H1 (cell line): ENCODE measurements around the gene SHC1. TPM values are rescaled to one million over a fixed set of nuclear protein-coding genes. Genes with fewer than 3 reads are reported as not detected.

Source experiments
- ATF2 ChIP-seq: IDR thresholded peaks from 2 replicates; pipeline ENCODE4 v1.6.1; 2012; ENCODE audit warnings: low read length, inconsistent platforms
- BRCA1 ChIP-seq: IDR thresholded peaks from 2 replicates; pipeline ENCODE4 v1.6.1; 2012; ENCODE audit warnings: low read depth, low read length, improper control_type of control experiment
- CBX5 ChIP-seq: fragments of 300-800, 300-1000 bp; sonication (generic); IDR thresholded peaks from 2 replicates; pipeline ENCODE4 v1.7.1; 2016; ENCODE audit warnings: antibody characterized with exemption, low read length, low read depth
- CTCF ChIP-seq, 3 experiments: IDR thresholded peaks; 1 replicate in 2 of 3; 2 replicates in 1 of 3; pipeline versions ENCODE4 v1.5.1 to v1.6.1; 2011; ENCODE audit warnings: low read length in 3 of 3, mild to moderate bottlenecking in 3 of 3, inconsistent platforms in 2 of 3, low read depth in 1 of 3, moderate library complexity in 1 of 3; ENCODE audit not compliant: insufficient read depth in 1 of 3; ENCODE audit errors: control extremely low read depth in 1 of 3
- KDM5A ChIP-seq: fragments of 200-600 bp; IDR thresholded peaks from 2 replicates; pipeline ENCODE4 v1.7.1; 2012; ENCODE audit warnings: mild to moderate bottlenecking, low read length, inconsistent platforms, mixed read lengths
- MAX ChIP-seq: IDR thresholded peaks from 2 replicates; pipeline ENCODE4 v1.6.1; 2012; ENCODE audit warnings: inconsistent platforms
- SP2 ChIP-seq: IDR thresholded peaks from 2 replicates; pipeline ENCODE4 v1.6.1; 2012; ENCODE audit warnings: mild to moderate bottlenecking, low read length, inconsistent platforms
- ZNF274 ChIP-seq: IDR thresholded peaks from 2 replicates; pipeline ENCODE4 v1.7.0; 2012; ENCODE audit warnings: low read length, borderline replicate concordance; ENCODE audit errors: extremely low read depth
- polyA plus RNA-seq, 7 experiments: library from polyadenylated mRNA; depleted of rRNA in 3 of 7; stranded (reverse) in 5 of 7; unstranded in 2 of 7; fragments of >200 nt in 5 of 7; fragments of 200-250 nt in 2 of 7; gene quantifications; 1 replicate in 5 of 7; 2 replicates in 1 of 7; 4 replicates in 1 of 7; pipeline versions ENCODE4 v1.2.1 to v1.2.3, GENCODE V29; 2011 to 2013; ENCODE audit warnings: missing spikeins in 2 of 7, mixed read lengths in 2 of 7
- total RNA-seq: library from RNA; stranded (reverse); fragmentation: NEBNext Ultra II Directional; extraction: Animal tissue kit (Norgen Biotek cat#: 25700); gene quantifications from 2 replicates; pipeline ENCODE4 v1.2.1, GENCODE V29; 2021

SHC1 gene
- total and polyA plus RNA-seq, 2 of the 8 experiments (the other 6 are each of a cell fraction or from before 2014, with no cell fraction given) = 177 to 212 TPM

- TF ChIP-seq ZNF274 (no peak), CBX5 (no peak), BRCA1 (no peak), KDM5A (no peak), CTCF (IDR thresholded peaks at IDR 0.05; ENCODE audit: control extremely low read depth in 1 of 3, insufficient read depth in 1 of 3, low read depth in 1 of 3, low read length in 3 of 3) (no peak), SP2 (no peak), MAX (no peak), ATF2 (no peak)
Measured at GRCh38 chr1:155005076-155006011, 34.8 kb upstream of the SHC1 start (continued).
